ENCODE measurements around the gene NRIP3. TPM values are rescaled to one million over a fixed set of nuclear protein-coding genes. Genes with fewer than 3 reads are reported as not detected.
A peak's percentile ranks its signal among the peaks of the same experiment; 100 is the strongest.

NRIP3 gene
- total and polyA plus RNA-seq, 5 donors, result 1.00 to 3.8 (median 2.2) TPM

GRCh38 chr11:8971924-8972316 is 31.9 kb downstream of the NRIP3 start:
- 76% methylated on average over 1 of the region's 1 CpG for WGBS
- H3K9me3 ChIP-seq (ENCODE audit: control insufficient read depth, low read length), result no peaks in the 10 kb centered on the region
- no peak for ATAC-seq
- no peak overlapping the region for H3K4me3 ChIP-seq (ENCODE audit: low read length)
- H3K27ac ChIP-seq (ENCODE audit: low read length), result no peak overlapping the region
- intact Hi-C loops (cut with DNase I), result no loop called here
- DNase-seq, result no peak
- H3K4me1 ChIP-seq (ENCODE audit: control insufficient read depth, insufficient read depth, low read length), result no peaks in the 10 kb centered on the region
- H3K27me3 ChIP-seq (ENCODE audit: control insufficient read depth, insufficient read depth), result no peaks in the 10 kb centered on the region

GRCh38 chr11:8971196-8971923 is 32.4 kb downstream of the NRIP3 start:
- intact Hi-C loops (cut with DNase I), result no loop called here
- H3K9me3 ChIP-seq (ENCODE audit: control insufficient read depth, low read length), result no peaks in the 10 kb centered on the region
- no peak for ATAC-seq
- H3K4me3 ChIP-seq (ENCODE audit: low read length), result no peak overlapping the region
- H3K27me3 ChIP-seq (ENCODE audit: control insufficient read depth, insufficient read depth), result no peaks in the 10 kb centered on the region
- DNase-seq, result no peak
- no peak overlapping the region for H3K27ac ChIP-seq (ENCODE audit: low read length)
- 84% methylated on average over 2 of the region's 2 CpGs for WGBS
- no peaks in the 10 kb centered on the region for H3K4me1 ChIP-seq (ENCODE audit: control insufficient read depth, insufficient read depth, low read length)

- Histone ChIP-seq H3K9me3 (ENCODE audit: control insufficient read depth, low read length) (no peaks in the 10 kb centered on the region), H3K27ac (ENCODE audit: low read length) (no peak overlapping the region), H3K27me3 (ENCODE audit: control insufficient read depth, insufficient read depth) (no peaks in the 10 kb centered on the region), H3K4me1 (ENCODE audit: control insufficient read depth, insufficient read depth, low read length) (peaks cover 4% of the 10 kb centered on the region), H3K4me3 (ENCODE audit: low read length) (no peak overlapping the region)
- intact Hi-C loops (cut with DNase I), result no loop called here
- no peak for ATAC-seq
- 83% methylated on average over 8 of the region's 8 CpGs for WGBS
- peak in 1 of 3 donors; percentile 22 for DNase-seq
These were observed 36.6 kb downstream of the NRIP3 start for GRCh38 chr11:8967184-8967583.

- Histone ChIP-seq H3K27ac (ENCODE audit: low read length) (peak within 1 kb of the TSS; percentile 86), H3K4me3 (ENCODE audit: low read length) (peak within 1 kb of the TSS; percentile 52), H3K27me3 (ENCODE audit: control insufficient read depth, insufficient read depth) (no peaks in the 10 kb centered on the region), H3K4me1 (ENCODE audit: control insufficient read depth, insufficient read depth, low read length) (peaks cover 4% of the 10 kb centered on the region), H3K9me3 (ENCODE audit: control insufficient read depth, low read length) (no peaks in the 10 kb centered on the region)
- ATAC-seq, result peak; percentile 96 to 97
- under 1% methylated on average over 67 of the region's 67 CpGs for WGBS
- intact Hi-C loops (cut with DNase I), result loop anchor here in 2 of 4 donors (5.0 kb wide), 2 partner anchors 52 to 277 kb away; partner anchors contain the start of gene AKIP1 (in 1 of the 2)
- DNase-seq, result peak; percentile 94 to 97 (median 96)
These were observed 39.2 kb downstream of the NRIP3 start, which contains the start of gene TMEM9B for GRCh38 chr11:8964324-8965320. TMEM9B (minus strand) TSS chr11:8964442; CDS start chr11:8964313, 129 bp downstream.

GRCh38 chr11:8963569-8964323 is 40.1 kb downstream of the NRIP3 start:
- no peaks in the 10 kb centered on the region for H3K9me3 ChIP-seq (ENCODE audit: control insufficient read depth, low read length)
- H3K4me1 ChIP-seq (ENCODE audit: control insufficient read depth, insufficient read depth, low read length), result peaks cover 4% of the 10 kb centered on the region
- ATAC-seq (peak; percentile 79 to 83), DNase-seq (peak; percentile 81 to 91 (median 90))
- 3% methylated on average over 39 of the region's 39 CpGs for WGBS
- intact Hi-C loops (cut with DNase I), result loop anchor here in 2 of 4 donors (5.0 kb wide), 2 partner anchors 51 to 276 kb away; partner anchors contain the start of gene AKIP1 (in 1 of the 2)
- peak overlapping the region; percentile 73 for H3K27ac ChIP-seq (ENCODE audit: low read length)
- H3K27me3 ChIP-seq (ENCODE audit: control insufficient read depth, insufficient read depth), result no peaks in the 10 kb centered on the region
- peak overlapping the region; percentile 52 for H3K4me3 ChIP-seq (ENCODE audit: low read length)

- ATAC-seq (no peak), DNase-seq (no peak)
- Histone ChIP-seq H3K9me3 (ENCODE audit: control insufficient read depth, low read length) (no peaks in the 10 kb centered on the region), H3K27ac (ENCODE audit: low read length) (no peak overlapping the region), H3K4me3 (ENCODE audit: low read length) (no peak overlapping the region), H3K27me3 (ENCODE audit: control insufficient read depth, insufficient read depth) (no peaks in the 10 kb centered on the region), H3K4me1 (ENCODE audit: control insufficient read depth, insufficient read depth, low read length) (peaks cover 4% of the 10 kb centered on the region)
- intact Hi-C loops (cut with DNase I), result loop anchor here in 2 of 4 donors (5.0 kb wide), 2 partner anchors 51 to 276 kb away; partner anchors contain the start of gene AKIP1 (in 1 of the 2)
- WGBS, result 24% methylated on average over 2 of the region's 2 CpGs
These were observed 41.0 kb downstream of the NRIP3 start for GRCh38 chr11:8962841-8963240.

GRCh38 chr11:8961401-8961800 is 42.4 kb downstream of the NRIP3 start:
- DNase-seq, result no peak
- no peak overlapping the region for H3K4me3 ChIP-seq (ENCODE audit: low read length)
- 54% methylated on average over 2 of the region's 2 CpGs for WGBS
- H3K27ac ChIP-seq (ENCODE audit: low read length), result no peak overlapping the region
- H3K27me3 ChIP-seq (ENCODE audit: control insufficient read depth, insufficient read depth), result no peaks in the 10 kb centered on the region
- ATAC-seq, result no peak
- intact Hi-C loops (cut with DNase I), result loop anchor here in 2 of 4 donors (5.0 kb wide), 2 partner anchors 49 to 274 kb away; partner anchors contain the start of gene AKIP1 (in 1 of the 2)
- H3K9me3 ChIP-seq (ENCODE audit: control insufficient read depth, low read length), result no peaks in the 10 kb centered on the region
- peaks cover 4% of the 10 kb centered on the region for H3K4me1 ChIP-seq (ENCODE audit: control insufficient read depth, insufficient read depth, low read length)

- ATAC-seq (peak in 1 of 2 donors; percentile 19), DNase-seq (no peak)
- H3K9me3 ChIP-seq (ENCODE audit: control insufficient read depth, low read length), result no peaks in the 10 kb centered on the region
- WGBS, result 13% methylated on average over 2 of the region's 2 CpGs
- no peak overlapping the region for H3K4me3 ChIP-seq (ENCODE audit: low read length)
- no peak overlapping the region for H3K27ac ChIP-seq (ENCODE audit: low read length)
- no peaks in the 10 kb centered on the region for H3K27me3 ChIP-seq (ENCODE audit: control insufficient read depth, insufficient read depth)
- peaks cover 4% of the 10 kb centered on the region for H3K4me1 ChIP-seq (ENCODE audit: control insufficient read depth, insufficient read depth, low read length)
- intact Hi-C loops (cut with DNase I), result loop anchor here in 2 of 4 donors (5.0 kb wide), 2 partner anchors 47 to 272 kb away; partner anchors contain the start of gene AKIP1 (in 1 of the 2)
These were observed 44.1 kb downstream of the NRIP3 start for GRCh38 chr11:8959546-8960166.

- no peaks in the 10 kb centered on the region for H3K4me1 ChIP-seq (ENCODE audit: control insufficient read depth, insufficient read depth, low read length)
- no peaks in the 10 kb centered on the region for H3K9me3 ChIP-seq (ENCODE audit: control insufficient read depth, low read length)
- DNase-seq (no peak), ATAC-seq (no peak)
- intact Hi-C loops (cut with DNase I), result no loop called here
- H3K4me3 ChIP-seq (ENCODE audit: low read length), result no peak overlapping the region
- H3K27ac ChIP-seq (ENCODE audit: low read length), result no peak overlapping the region
- H3K27me3 ChIP-seq (ENCODE audit: control insufficient read depth, insufficient read depth), result no peaks in the 10 kb centered on the region
- WGBS, result 90% methylated on average over 4 of the region's 4 CpGs
These were observed 46.9 kb downstream of the NRIP3 start for GRCh38 chr11:8956860-8957259.

GRCh38 chr11:8948886-8949285 is 54.9 kb downstream of the NRIP3 start:
- H3K4me1 ChIP-seq (ENCODE audit: control insufficient read depth, insufficient read depth, low read length), result no peaks in the 10 kb centered on the region
- no peaks in the 10 kb centered on the region for H3K27me3 ChIP-seq (ENCODE audit: control insufficient read depth, insufficient read depth)
- intact Hi-C loops (cut with DNase I), result no loop called here
- WGBS, result 46% methylated on average over 3 of the region's 3 CpGs
- ATAC-seq, result no peak
- H3K9me3 ChIP-seq (ENCODE audit: control insufficient read depth, low read length), result no peaks in the 10 kb centered on the region
- H3K4me3 ChIP-seq (ENCODE audit: low read length), result no peak overlapping the region
- DNase-seq, result no peak
- no peak overlapping the region for H3K27ac ChIP-seq (ENCODE audit: low read length)

Data from right cardiac atrium (tissue), 5 donors.